T-helper 1 cell treated with Interleukin-12 subunit alpha and Interleukin-12 subunit beta and Interleukin-4 antibody, amounts not matched to agents 30 ng/mL and 1 ng/mL, for 36 hours (primary cell): ENCODE data around the gene OTOP2. TPM values are rescaled to one million over a fixed set of nuclear protein-coding genes. Genes with fewer than 3 reads are reported as not detected.
"Not testable (repeated sequence)": the region's sequence is repeated elsewhere in the genome, so short reads cannot be mapped to it uniquely, and the experiment has no call there.

Experiments
- intact Hi-C: fragments of 100-400 bp; cut with micrococcal nuclease; formaldehyde crosslinking; loops from one replicate; pipeline ENCODE4 v1.15.1; 2024
- total RNA-seq: library from RNA; stranded (reverse); gene quantifications from 2 replicates; pipeline ENCODE4 v1.2.3, GENCODE V29; 2022

Gene OTOP2
- total RNA-seq, 1 donor from 2014 or later = not detected

- intact Hi-C loops = not testable (repeated sequence)
Measured at GRCh38 chr17:74969501-74969900, 45.4 kb downstream of the OTOP2 start.

- intact Hi-C loops = no loop called here
Measured at GRCh38 chr17:74970395-74970794, 46.3 kb downstream of the OTOP2 start.

- intact Hi-C loops = no loop called here
Measured at GRCh38 chr17:74971069-74971841, 47.2 kb downstream of the OTOP2 start.

GRCh38 chr17:74971842-74972106 is 47.7 kb downstream of the OTOP2 start:
- intact Hi-C loops = loop anchor here (1.0 kb wide), 2 partner anchors 11 to 16 kb away; partner anchors contain the start of gene CDR2L

GRCh38 chr17:74972107-74972972 is 48.3 kb downstream of the OTOP2 start, which contains the start of gene HID1:
HID1 (minus strand) TSS chr17:74972759; CDS start chr17:74972656, 103 bp downstream.
- intact Hi-C loops = loop anchor here (1.0 kb wide), 2 partner anchors 10 to 15 kb away; partner anchors contain the start of gene CDR2L

- intact Hi-C loops = loop anchor here (1.0 kb wide), 2 partner anchors 9 to 14 kb away; partner anchors contain the start of gene CDR2L
Measured at GRCh38 chr17:74972973-74973328, 48.9 kb downstream of the OTOP2 start.

GRCh38 chr17:74975943-74976342 is 51.9 kb downstream of the OTOP2 start:
- intact Hi-C loops = no loop called here

GRCh38 chr17:74977802-74978201 is 53.7 kb downstream of the OTOP2 start:
- intact Hi-C loops = no loop called here

GRCh38 chr17:74978240-74978639 is 54.2 kb downstream of the OTOP2 start:
- intact Hi-C loops = no loop called here

- intact Hi-C loops = loop anchor here (10.0 kb wide), 2 partner anchors 205 to 535 kb away; partner anchors contain the start of genes CASKIN2, SUMO2 and TSEN54
Measured at GRCh38 chr17:74979408-74980146, 55.5 kb downstream of the OTOP2 start.

GRCh38 chr17:74981318-74981978 is 57.4 kb downstream of the OTOP2 start:
- intact Hi-C loops = loop anchor here (10.0 kb wide), 2 partner anchors 203 to 533 kb away; partner anchors contain the start of genes CASKIN2, SUMO2 and TSEN54

- intact Hi-C loops = loop anchor here (1.0 to 10.0 kb wide), 6 partner anchors 10 to 533 kb away; partner anchors contain the start of genes CASKIN2, HID1, MRPL58 and SUMO2
Measured at GRCh38 chr17:74981979-74982662, 58.0 kb downstream of the OTOP2 start.

- intact Hi-C loops = loop anchor here (1.0 to 10.0 kb wide), 6 partner anchors 10 to 532 kb away; partner anchors contain the start of genes CASKIN2, HID1, MRPL58 and SUMO2
Measured at GRCh38 chr17:74982663-74983313, 58.7 kb downstream of the OTOP2 start.

Other genes starting within 250 kb of the OTOP2 start
- gene CD300LF, start 211.3 kb upstream of the OTOP2 start, total RNA-seq = not detected in 2 replicates
- gene RAB37, start 187.0 kb upstream of the OTOP2 start, total RNA-seq = 50.4 and 56.8 TPM in 2 replicates
- gene NHERF1, start 175.6 kb upstream of the OTOP2 start, total RNA-seq = 308 TPM in 2 replicates
- 37.4 and 40.9 TPM in 2 replicates for gene NAT9, start 147.9 kb upstream of the OTOP2 start, total RNA-seq
- gene GRIN2C, start 64.4 kb upstream of the OTOP2 start, total RNA-seq = 0.22 and 0.49 TPM in 2 replicates
- gene FDXR, start 51.3 kb upstream of the OTOP2 start, total RNA-seq = 37.3 and 40.6 TPM in 2 replicates
- not detected in 2 replicates for gene FADS6, start 30.6 kb upstream of the OTOP2 start, total RNA-seq
- gene USH1G, start 1.0 kb upstream of the OTOP2 start, total RNA-seq = not detected in 2 replicates
- gene OTOP3, start 11.6 kb downstream of the OTOP2 start, total RNA-seq = not detected in 2 replicates
- 0.61 and 1.2 TPM in 2 replicates for gene HID1, start 48.5 kb downstream of the OTOP2 start, total RNA-seq
- 0.20 and 0.24 TPM in 2 replicates for gene CDR2L, start 63.4 kb downstream of the OTOP2 start, total RNA-seq
- 43.1 and 43.3 TPM in 2 replicates for gene MRPL58, start 88.4 kb downstream of the OTOP2 start, total RNA-seq
- 186 and 190 TPM in 2 replicates for gene ATP5PD, start 122.7 kb downstream of the OTOP2 start, total RNA-seq
- gene KCTD2, start 123.0 kb downstream of the OTOP2 start, total RNA-seq = 19.3 and 20.3 TPM in 2 replicates
- gene SLC16A5, start 163.7 kb downstream of the OTOP2 start, total RNA-seq = 7.6 and 7.8 TPM in 2 replicates
- 15.7 and 16.5 TPM in 2 replicates for gene ARMC7, start 185.7 kb downstream of the OTOP2 start, total RNA-seq
- 52.1 and 53.9 TPM in 2 replicates for gene NT5C, start 207.5 kb downstream of the OTOP2 start, total RNA-seq
- 236 and 281 TPM in 2 replicates for gene JPT1, start 230.2 kb downstream of the OTOP2 start, total RNA-seq